Neuron (in vitro differentiated cells): ENCODE data around the gene IHH.

Source experiments
- H2AFZ ChIP-seq: one replicate; pipeline ENCODE4 v1.6.1; 2013; ENCODE audit warnings: low read depth, mild to moderate bottlenecking, inconsistent platforms, low read length, moderate library complexity
- H3K27me3 ChIP-seq: one replicate; pipeline ENCODE4 v1.6.1; 2013; ENCODE audit warnings: low read length; ENCODE audit not compliant: insufficient read depth
- H3K36me3 ChIP-seq: one replicate; pipeline ENCODE4 v1.6.1; 2013; ENCODE audit warnings: low read length; ENCODE audit not compliant: insufficient read depth
- H3K4me1 ChIP-seq: one replicate; pipeline ENCODE4 v1.6.1; 2013; ENCODE audit warnings: low read length; ENCODE audit not compliant: insufficient read depth
- H3K4me3 ChIP-seq: 2 replicates; pipeline ENCODE4 v1.5.1; 2013; ENCODE audit warnings: mild to moderate bottlenecking, low read length, moderate library complexity
- H3K9me3 ChIP-seq: one replicate; pipeline ENCODE4 v1.6.1; 2013; ENCODE audit warnings: low read length

Gene IHH

GRCh38 chr2:219062081-219062480 lies 1.4 kb upstream of the IHH start:
- Histone ChIP-seq H3K4me1 (peaks cover 8% of the 10 kb centered on the region), H2AFZ (no peak overlapping the region), H3K9me3 (no peaks in the 10 kb centered on the region), H3K4me3 (no peak overlapping the region), H3K27me3 (peaks cover 65% of the 10 kb centered on the region), H3K36me3 (no peaks in the 10 kb centered on the region)

GRCh38 chr2:219059725-219060682 lies 717 bp downstream of the IHH start:
- Histone ChIP-seq H3K9me3 (no peaks in the 10 kb centered on the region), H3K4me1 (peaks cover 8% of the 10 kb centered on the region), H3K27me3 (peaks cover 86% of the 10 kb centered on the region), H2AFZ (no peak overlapping the region), H3K36me3 (no peaks in the 10 kb centered on the region), H3K4me3 (no peak overlapping the region)

- Histone ChIP-seq H3K9me3 (no peaks in the 10 kb centered on the region), H2AFZ (no peak overlapping the region), H3K27me3 (peaks cover 92% of the 10 kb centered on the region), H3K36me3 (no peaks in the 10 kb centered on the region), H3K4me3 (no peak overlapping the region), H3K4me1 (peaks cover 8% of the 10 kb centered on the region)
Measured at GRCh38 chr2:219059375-219059724, 1.4 kb downstream of the IHH start.

- Histone ChIP-seq H2AFZ (no peak overlapping the region), H3K4me3 (no peak overlapping the region), H3K27me3 (peaks cover 93% of the 10 kb centered on the region), H3K36me3 (no peaks in the 10 kb centered on the region), H3K9me3 (no peaks in the 10 kb centered on the region), H3K4me1 (peaks cover 8% of the 10 kb centered on the region)
Measured at GRCh38 chr2:219058541-219059374, 2.0 kb downstream of the IHH start.

- no peaks in the 10 kb centered on the region for H3K36me3 ChIP-seq
- H3K27me3 ChIP-seq: peaks cover 90% of the 10 kb centered on the region
- peak overlapping the region; percentile 26 for H2AFZ ChIP-seq
- H3K9me3 ChIP-seq: no peaks in the 10 kb centered on the region
- H3K4me1 ChIP-seq: peaks cover 8% of the 10 kb centered on the region
- H3K4me3 ChIP-seq: peak overlapping the region; percentile 12
Measured at GRCh38 chr2:219057709-219058540, 2.8 kb downstream of the IHH start.

GRCh38 chr2:219056896-219057708 lies 3.6 kb downstream of the IHH start:
- H3K9me3 ChIP-seq: no peaks in the 10 kb centered on the region
- no peaks in the 10 kb centered on the region for H3K36me3 ChIP-seq
- H3K27me3 ChIP-seq: peaks cover 91% of the 10 kb centered on the region
- peak overlapping the region; percentile 12 for H3K4me3 ChIP-seq
- peaks cover 8% of the 10 kb centered on the region for H3K4me1 ChIP-seq
- peak overlapping the region; percentile 26 for H2AFZ ChIP-seq

GRCh38 chr2:219056176-219056895 lies 4.4 kb downstream of the IHH start:
- peaks cover 87% of the 10 kb centered on the region for H3K27me3 ChIP-seq
- no peaks in the 10 kb centered on the region for H3K9me3 ChIP-seq
- H3K4me3 ChIP-seq: no peak overlapping the region
- H3K36me3 ChIP-seq: no peaks in the 10 kb centered on the region
- H3K4me1 ChIP-seq: peaks cover 8% of the 10 kb centered on the region
- no peak overlapping the region for H2AFZ ChIP-seq

- Histone ChIP-seq H3K27me3 (peaks cover 86% of the 10 kb centered on the region), H3K4me3 (no peak overlapping the region), H3K4me1 (peaks cover 8% of the 10 kb centered on the region), H3K9me3 (no peaks in the 10 kb centered on the region), H2AFZ (no peak overlapping the region), H3K36me3 (no peaks in the 10 kb centered on the region)
Measured at GRCh38 chr2:219054956-219055903, 5.5 kb downstream of the IHH start.

GRCh38 chr2:219049282-219049681 lies 11.4 kb downstream of the IHH start:
- Histone ChIP-seq H3K4me3 (no peak overlapping the region), H3K4me1 (no peaks in the 10 kb centered on the region), H3K36me3 (no peaks in the 10 kb centered on the region), H2AFZ (no peak overlapping the region), H3K9me3 (no peaks in the 10 kb centered on the region), H3K27me3 (peaks cover 49% of the 10 kb centered on the region)

- peaks cover 28% of the 10 kb centered on the region for H3K27me3 ChIP-seq
- no peak overlapping the region for H3K4me3 ChIP-seq
- peaks cover under 1% of the 10 kb centered on the region for H3K4me1 ChIP-seq
- H2AFZ ChIP-seq: no peak overlapping the region
- H3K36me3 ChIP-seq: no peaks in the 10 kb centered on the region
- no peaks in the 10 kb centered on the region for H3K9me3 ChIP-seq
Measured at GRCh38 chr2:219045937-219046550, 14.7 kb downstream of the IHH start.
